CD4-positive, alpha-beta T cell treated with Interferon alpha-2 for 1 hour (primary cell): ENCODE data around the gene TJAP1.

ENCODE experiments used
- DNase-seq, 2 donors: peaks; one replicate each; pipeline ENCODE4 v3.0.0-alpha.2; 2020 to 2022

TJAP1 gene

GRCh38 chr6:43547222-43547621, 69.9 kb downstream of the TJAP1 start:
- DNase-seq: no peak
